ENCODE data around the gene AP2B1.

GRCh38 chr17:35742896-35743477 lies 155.9 kb downstream of the AP2B1 start:
- TF ChIP-seq CTCF (IDR thresholded peaks at IDR 0.05; ENCODE audit: low read length) = no peak
- no peak for TF ChIP-seq EZH2phosphoT487 (IDR thresholded peaks at IDR 0.05; ENCODE audit: low read length)
